ENCODE data around the gene SLC7A9. TPM values are rescaled to one million over a fixed set of nuclear protein-coding genes. Genes with fewer than 3 reads are reported as not detected.

SLC7A9 gene
- polyA plus RNA-seq, 1 donor from 2014 or later = 2.5 TPM

DNA sequence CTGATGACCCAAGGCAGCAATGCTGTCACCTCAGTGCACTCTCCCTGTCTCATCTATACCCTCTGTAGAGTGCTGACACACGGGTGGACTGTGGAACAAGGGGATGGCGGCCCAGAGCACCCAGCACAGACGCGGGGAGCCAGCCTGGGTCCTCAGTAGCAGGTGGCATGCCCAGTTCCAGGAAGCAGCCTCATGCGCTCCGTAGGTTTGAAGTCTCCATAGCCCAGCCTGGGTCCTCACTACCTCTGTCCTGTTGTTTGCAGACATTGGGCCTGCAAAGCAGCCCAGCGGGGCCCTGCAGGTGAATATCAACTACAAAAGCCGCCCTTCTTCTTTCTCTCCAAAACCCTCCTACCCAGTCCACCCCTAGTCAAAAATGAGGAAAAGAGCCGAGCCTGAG lies 5.0 kb upstream of the SLC7A9 start:
- H3K27ac ChIP-seq (ENCODE audit: low read length) = no peak overlapping the region
- no peak overlapping the region for H3K9ac ChIP-seq (ENCODE audit: low read length)
- no peaks in the 10 kb centered on the region for H3K9me3 ChIP-seq (ENCODE audit: low read length)
- H3K4me2 ChIP-seq (ENCODE audit: low read length) = no peak overlapping the region
- TF ChIP-seq RAD21 (conservative IDR thresholded peaks at IDR 0.05) = no peak
- no peaks in the 10 kb centered on the region for H3K79me2 ChIP-seq (replicated peaks; ENCODE audit: insufficient read depth, low read length)
- no peaks in the 10 kb centered on the region for H4K20me1 ChIP-seq (ENCODE audit: insufficient read depth)
- no peaks in the 10 kb centered on the region for H3K27me3 ChIP-seq (ENCODE audit: insufficient read depth, low read depth, low read length)
- no peaks in the 10 kb centered on the region for H3F3A ChIP-seq (ENCODE audit: insufficient read depth, low read length, poor library complexity, severe bottlenecking)
- H3K4me3 ChIP-seq (ENCODE audit: low read length) = no peak overlapping the region
- H2AFZ ChIP-seq (ENCODE audit: low read depth, low read length) = no peak overlapping the region
- no peaks in the 10 kb centered on the region for H3K36me3 ChIP-seq (ENCODE audit: insufficient read depth, low read length)
- no peaks in the 10 kb centered on the region for H3K9me2 ChIP-seq (ENCODE audit: insufficient read depth, low read length)

- TF ChIP-seq EP300 (conservative IDR thresholded peaks at IDR 0.05; ENCODE audit: poor library complexity, severe bottlenecking) (no peak), EZH2 (IDR thresholded peaks at IDR 0.05; ENCODE audit: borderline replicate concordance, insufficient read depth, low read length, poor library complexity, severe bottlenecking) (no peak), POLR2AphosphoS5 (IDR thresholded peaks at IDR 0.05) (no peak), MXI1 (conservative IDR thresholded peaks at IDR 0.05; ENCODE audit: poor library complexity, severe bottlenecking) (no peak), RAD21 (conservative IDR thresholded peaks at IDR 0.05) (no peak), SMC3 (conservative IDR thresholded peaks at IDR 0.05; ENCODE audit: poor library complexity) (no peak), TAF1 (IDR thresholded peaks at IDR 0.05; ENCODE audit: low read depth) (no peak)
- TF ChIP-seq, protein P1, sequence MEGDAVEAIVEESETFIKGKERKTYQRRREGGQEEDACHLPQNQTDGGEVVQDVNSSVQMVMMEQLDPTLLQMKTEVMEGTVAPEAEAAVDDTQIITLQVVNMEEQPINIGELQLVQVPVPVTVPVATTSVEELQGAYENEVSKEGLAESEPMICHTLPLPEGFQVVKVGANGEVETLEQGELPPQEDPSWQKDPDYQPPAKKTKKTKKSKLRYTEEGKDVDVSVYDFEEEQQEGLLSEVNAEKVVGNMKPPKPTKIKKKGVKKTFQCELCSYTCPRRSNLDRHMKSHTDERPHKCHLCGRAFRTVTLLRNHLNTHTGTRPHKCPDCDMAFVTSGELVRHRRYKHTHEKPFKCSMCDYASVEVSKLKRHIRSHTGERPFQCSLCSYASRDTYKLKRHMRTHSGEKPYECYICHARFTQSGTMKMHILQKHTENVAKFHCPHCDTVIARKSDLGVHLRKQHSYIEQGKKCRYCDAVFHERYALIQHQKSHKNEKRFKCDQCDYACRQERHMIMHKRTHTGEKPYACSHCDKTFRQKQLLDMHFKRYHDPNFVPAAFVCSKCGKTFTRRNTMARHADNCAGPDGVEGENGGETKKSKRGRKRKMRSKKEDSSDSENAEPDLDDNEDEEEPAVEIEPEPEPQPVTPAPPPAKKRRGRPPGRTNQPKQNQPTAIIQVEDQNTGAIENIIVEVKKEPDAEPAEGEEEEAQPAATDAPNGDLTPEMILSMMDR (IDR thresholded peaks at IDR 0.05; ENCODE audit: poor library complexity, severe bottlenecking) = no peak
- TF ChIP-seq, protein P2, sequence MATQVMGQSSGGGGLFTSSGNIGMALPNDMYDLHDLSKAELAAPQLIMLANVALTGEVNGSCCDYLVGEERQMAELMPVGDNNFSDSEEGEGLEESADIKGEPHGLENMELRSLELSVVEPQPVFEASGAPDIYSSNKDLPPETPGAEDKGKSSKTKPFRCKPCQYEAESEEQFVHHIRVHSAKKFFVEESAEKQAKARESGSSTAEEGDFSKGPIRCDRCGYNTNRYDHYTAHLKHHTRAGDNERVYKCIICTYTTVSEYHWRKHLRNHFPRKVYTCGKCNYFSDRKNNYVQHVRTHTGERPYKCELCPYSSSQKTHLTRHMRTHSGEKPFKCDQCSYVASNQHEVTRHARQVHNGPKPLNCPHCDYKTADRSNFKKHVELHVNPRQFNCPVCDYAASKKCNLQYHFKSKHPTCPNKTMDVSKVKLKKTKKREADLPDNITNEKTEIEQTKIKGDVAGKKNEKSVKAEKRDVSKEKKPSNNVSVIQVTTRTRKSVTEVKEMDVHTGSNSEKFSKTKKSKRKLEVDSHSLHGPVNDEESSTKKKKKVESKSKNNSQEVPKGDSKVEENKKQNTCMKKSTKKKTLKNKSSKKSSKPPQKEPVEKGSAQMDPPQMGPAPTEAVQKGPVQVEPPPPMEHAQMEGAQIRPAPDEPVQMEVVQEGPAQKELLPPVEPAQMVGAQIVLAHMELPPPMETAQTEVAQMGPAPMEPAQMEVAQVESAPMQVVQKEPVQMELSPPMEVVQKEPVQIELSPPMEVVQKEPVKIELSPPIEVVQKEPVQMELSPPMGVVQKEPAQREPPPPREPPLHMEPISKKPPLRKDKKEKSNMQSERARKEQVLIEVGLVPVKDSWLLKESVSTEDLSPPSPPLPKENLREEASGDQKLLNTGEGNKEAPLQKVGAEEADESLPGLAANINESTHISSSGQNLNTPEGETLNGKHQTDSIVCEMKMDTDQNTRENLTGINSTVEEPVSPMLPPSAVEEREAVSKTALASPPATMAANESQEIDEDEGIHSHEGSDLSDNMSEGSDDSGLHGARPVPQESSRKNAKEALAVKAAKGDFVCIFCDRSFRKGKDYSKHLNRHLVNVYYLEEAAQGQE (IDR thresholded peaks at IDR 0.05; ENCODE audit: borderline replicate concordance) = no peak
- Histone ChIP-seq H3K79me2 (replicated peaks; ENCODE audit: insufficient read depth, low read length) (no peaks in the 10 kb centered on the region), H2AFZ (ENCODE audit: low read depth, low read length) (no peak overlapping the region), H3K9me2 (ENCODE audit: insufficient read depth, low read length) (no peaks in the 10 kb centered on the region), H3K27me3 (ENCODE audit: insufficient read depth, low read depth, low read length) (no peaks in the 10 kb centered on the region), H3K4me2 (ENCODE audit: low read length) (no peak overlapping the region), H3K4me3 (ENCODE audit: low read length) (no peak overlapping the region), H3K9me3 (ENCODE audit: low read length) (no peaks in the 10 kb centered on the region), H3F3A (ENCODE audit: insufficient read depth, low read length, poor library complexity, severe bottlenecking) (no peaks in the 10 kb centered on the region), H4K20me1 (ENCODE audit: insufficient read depth) (no peaks in the 10 kb centered on the region), H3K9ac (ENCODE audit: low read length) (no peak overlapping the region), H3K36me3 (ENCODE audit: insufficient read depth, low read length) (no peaks in the 10 kb centered on the region), H3K27ac (ENCODE audit: low read length) (no peak overlapping the region)
Observed at GRCh38 chr19:32873247-32873959, 3.8 kb upstream of the SLC7A9 start.

Data from neural cell (in vitro differentiated cells).